HCT116 (cell line): Measurements from ENCODE around the gene DDX1. TPM values are rescaled to one million over a fixed set of nuclear protein-coding genes. Genes with fewer than 3 reads are reported as not detected.
A peak's percentile ranks its signal among the peaks of the same experiment; 100 is the strongest.

Experiments used
- ATAC-seq: fragments of 200-7000 bp; cut with Tn5 transposase; 2 replicates; pipeline ENCODE4 v1.9.1; 2020; ENCODE audit warnings: mild to moderate bottlenecking, moderate library complexity
- BruUV-seq: library from RNA; stranded (reverse); fragments of 400-500 nt; replicated peaks from 2 replicates; lab custom pipeline; 2021; lab: Mats Ljungman, UMichigan
- CTCF ChIA-PET: fragments of 300-600 bp; sonication (Branson Sonifier 250); formaldehyde crosslinking; loops from one replicate; lab custom pipeline; 2021; ENCODE audit warnings: antibody characterized with exemption; lab: Charles Lee
- POLR2A ChIA-PET: fragments of 300-600, 350-600 bp; sonication (Branson Sonifier 250); formaldehyde crosslinking; loops from one replicate; lab custom pipeline; 2021; ENCODE audit warnings: antibody characterized with exemption; lab: Charles Lee
- RAD21 ChIA-PET, 2 experiments: fragments of 300-600 bp; sonication (Branson Sonifier 250); formaldehyde crosslinking; loops; one replicate each; lab custom pipeline; 2023; ENCODE audit warnings: low total read pairs in 2 of 2; ENCODE audit not compliant: uncharacterized antibody in 2 of 2, unreplicated experiment in 2 of 2, low non-redundant PET in 1 of 2; lab: Charles Lee
- DNase-seq: peaks from one replicate; pipeline ENCODE4 v3.0.0-alpha.2; 2010; ENCODE audit warnings: low read depth, low spot score
- H2AFZ ChIP-seq: fragments of 200-600 bp; shearing (Covaris generic), sonication (generic); 2 replicates; pipeline ENCODE4 v1.6.1; 2017; ENCODE audit warnings: low read depth, mixed run types, mixed read lengths, antibody characterized with exemption, low read length; ENCODE audit not compliant: poor library complexity, severe bottlenecking
- H3K27ac ChIP-seq: 2 replicates; pipeline ENCODE4 v1.5.1; 2012; ENCODE audit warnings: low read depth, low read length
- H3K27me3 ChIP-seq: fragments of 200-600 bp; sonication (generic); 2 replicates; pipeline ENCODE4 v1.6.1; 2016; ENCODE audit warnings: mixed run types, low read length, mixed read lengths; ENCODE audit not compliant: insufficient read depth
- H3K36me3 ChIP-seq, 2 experiments: fragments of 200-500 bp in 1 of 2; fragments of 200-600 bp in 1 of 2; sonication (Bioruptor generic) in 1 of 2; sonication (generic) in 1 of 2; 2 replicates each; pipeline versions ENCODE4 v1.5.1 to v1.6.1; 2014 to 2016; ENCODE audit warnings: low read length in 2 of 2, inconsistent platforms in 1 of 2, mixed read lengths in 1 of 2, mixed run types in 1 of 2; ENCODE audit not compliant: insufficient read depth in 2 of 2, control insufficient read depth in 1 of 2
- H3K4me1 ChIP-seq, 2 experiments: fragments of 200-600 bp in 1 of 2; sonication (generic) in 1 of 2; 2 replicates each; pipeline versions ENCODE4 v1.5.1 to v1.6.1; 2012 to 2017; ENCODE audit warnings: low read length in 2 of 2, inconsistent platforms in 1 of 2, mild to moderate bottlenecking in 1 of 2, mixed read lengths in 1 of 2, mixed run types in 1 of 2, moderate library complexity in 1 of 2; ENCODE audit not compliant: insufficient read depth in 2 of 2, control insufficient read depth in 1 of 2
- H3K4me2 ChIP-seq: fragments of 200-600 bp; sonication (generic); 2 replicates; pipeline ENCODE4 v1.6.1; 2017; ENCODE audit warnings: mixed run types, low read length, mixed read lengths
- H3K4me3 ChIP-seq, 2 experiments: fragments of 200-600 bp in 1 of 2; sonication (generic) in 1 of 2; replicated peaks in 1 of 2; 2 replicates each; pipeline ENCODE4 v1.5.1; 2011 to 2016; ENCODE audit warnings: low read length in 2 of 2, control low read depth in 1 of 2, low read depth in 1 of 2, mild to moderate bottlenecking in 1 of 2, mixed read lengths in 1 of 2, mixed run types in 1 of 2
- H3K79me2 ChIP-seq: fragments of 200-600 bp; sonication (generic); 2 replicates; pipeline ENCODE4 v1.6.1; 2017; ENCODE audit warnings: mild to moderate bottlenecking, mixed run types, low read length, moderate library complexity, mixed read lengths; ENCODE audit not compliant: insufficient read depth
- H3K9ac ChIP-seq: fragments of 200-600 bp; sonication (generic); 2 replicates; pipeline ENCODE4 v1.6.1; 2016; ENCODE audit warnings: low read length, mixed read lengths
- H3K9me2 ChIP-seq: fragments of 200-600 bp; sonication (generic), shearing (Covaris generic); 2 replicates; pipeline ENCODE4 v1.6.1; 2017; ENCODE audit warnings: mixed run types, mild to moderate bottlenecking, moderate library complexity; ENCODE audit not compliant: insufficient read depth
- H3K9me3 ChIP-seq, 2 experiments: fragments of 200-500 bp in 1 of 2; fragments of 200-600 bp in 1 of 2; sonication (Bioruptor generic) in 1 of 2; sonication (generic) in 1 of 2; 2 replicates each; pipeline ENCODE4 v1.6.1; 2014 to 2017; ENCODE audit warnings: low read length in 2 of 2, mixed read lengths in 2 of 2, inconsistent platforms in 1 of 2, low read depth in 1 of 2, mild to moderate bottlenecking in 1 of 2, mixed run types in 1 of 2, moderate library complexity in 1 of 2; ENCODE audit not compliant: control insufficient read depth in 1 of 2, insufficient read depth in 1 of 2
- H4K20me1 ChIP-seq: fragments of 200-600 bp; sonication (generic), shearing (Covaris generic); 2 replicates; pipeline ENCODE4 v1.6.1; 2017; ENCODE audit warnings: mixed run types, mild to moderate bottlenecking, moderate library complexity; ENCODE audit not compliant: insufficient read depth
- CEBPB ChIP-seq: IDR thresholded peaks from 2 replicates; pipeline ENCODE4 v1.6.1; 2012; ENCODE audit warnings: low read depth
- EGR1 ChIP-seq: IDR thresholded peaks from 2 replicates; pipeline ENCODE4 v1.6.1; 2012; ENCODE audit warnings: low read depth
- ELF1 ChIP-seq: IDR thresholded peaks from 2 replicates; pipeline ENCODE4 v1.6.1; 2012; ENCODE audit warnings: low read depth, borderline replicate concordance
- EZH2phosphoT487 ChIP-seq: fragments of 200-600 bp; IDR thresholded peaks from 2 replicates; pipeline ENCODE4 v1.6.1; 2018; ENCODE audit warnings: antibody characterized with exemption, borderline replicate concordance
- POLR2A ChIP-seq: IDR thresholded peaks from 2 replicates; pipeline ENCODE4 v1.7.0; 2011; ENCODE audit warnings: borderline replicate concordance; ENCODE audit not compliant: insufficient read depth, insufficient read length; ENCODE audit errors: extremely low read depth
- POLR2AphosphoS5 ChIP-seq: IDR thresholded peaks from 2 replicates; pipeline ENCODE4 v1.6.1; 2011; ENCODE audit warnings: mild to moderate bottlenecking, low read depth, low read length, moderate library complexity
- RAD21 ChIP-seq: IDR thresholded peaks from 2 replicates; pipeline ENCODE4 v1.6.1; 2012; ENCODE audit warnings: low read depth, mild to moderate bottlenecking
- SP1 ChIP-seq: IDR thresholded peaks from 2 replicates; pipeline ENCODE4 v1.6.1; 2012; ENCODE audit warnings: low read depth
- TCF7L2 ChIP-seq: IDR thresholded peaks from 2 replicates; pipeline ENCODE4 v1.7.0; 2011; ENCODE audit warnings: borderline replicate concordance, inconsistent platforms; ENCODE audit not compliant: insufficient read depth, insufficient read length; ENCODE audit errors: extremely low read depth
- YY1 ChIP-seq: IDR thresholded peaks from 2 replicates; pipeline ENCODE4 v1.6.1; 2011; ENCODE audit warnings: low read length, low read depth, moderate library complexity, mild to moderate bottlenecking; ENCODE audit not compliant: insufficient replicate concordance; ENCODE audit errors: extremely low read depth
- intact Hi-C: fragments of 100-400 bp; cut with micrococcal nuclease; formaldehyde crosslinking; loops from 2 replicates; pipeline ENCODE4 v1.10.0; 2022
- total RNA-seq: library from RNA; stranded (reverse); gene quantifications from one replicate; pipeline ENCODE4 v1.2.1, GENCODE V29; 2021; ENCODE audit not compliant: unreplicated experiment
- TF ChIP-seq, protein P1 (sequence below), 3 experiments: fragments of 200-600 bp in 1 of 3; sonication (generic) in 1 of 3; IDR thresholded peaks in 2 of 3; conservative IDR thresholded peaks in 1 of 3; 2 replicates each; pipeline ENCODE4 v1.5.1; 2012 to 2017; ENCODE audit warnings: low read depth in 2 of 3, low read length in 2 of 3, antibody characterized with exemption in 1 of 3, borderline replicate concordance in 1 of 3, control low read depth in 1 of 3, mild to moderate bottlenecking in 1 of 3, mixed read lengths in 1 of 3, mixed run types in 1 of 3, moderate library complexity in 1 of 3; ENCODE audit not compliant: insufficient read depth in 1 of 3
- TF ChIP-seq, protein P2 (sequence below): IDR thresholded peaks from 2 replicates; pipeline ENCODE4 v1.6.1; 2011; ENCODE audit warnings: mild to moderate bottlenecking, low read length, moderate library complexity; ENCODE audit not compliant: insufficient replicate concordance; ENCODE audit errors: extremely low read depth
- TF ChIP-seq, protein P3 (sequence below): IDR thresholded peaks from 2 replicates; pipeline ENCODE4 v1.6.1; 2012

The DDX1 gene
- total RNA-seq, 1 experiment from 2014 or later: 117 TPM

DNA sequence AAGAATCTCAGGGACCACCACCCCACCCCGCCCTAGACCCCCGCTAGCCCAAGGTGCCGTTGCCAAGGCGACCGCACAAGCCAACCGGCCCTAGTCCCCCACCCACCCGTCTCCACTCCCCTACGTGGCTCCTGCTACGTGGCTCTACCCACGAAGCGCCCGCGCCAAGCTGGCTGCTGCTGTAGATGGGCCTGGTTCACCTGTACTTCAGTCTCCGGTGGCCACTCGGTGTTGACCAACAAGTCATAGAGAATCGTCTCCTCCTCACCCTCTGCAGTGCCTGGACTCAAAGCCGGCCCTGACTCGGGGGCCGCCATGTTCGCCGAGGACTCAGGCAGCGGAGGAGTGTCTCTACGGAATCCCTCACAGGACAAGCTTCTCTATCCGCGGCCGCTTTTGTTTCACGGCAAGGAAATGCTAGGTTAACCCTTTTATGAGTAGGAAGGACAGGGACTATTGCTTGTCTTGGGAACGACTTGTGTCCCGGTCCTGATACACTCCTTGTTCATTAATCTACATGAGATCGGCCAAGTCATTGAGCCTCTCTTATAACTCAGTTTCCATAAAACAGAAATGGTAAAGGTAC is 30.6 kb upstream of the DDX1 start, which contains the start of gene NBAS:
TSS of gene NBAS (minus strand) at position 347 of the 586 bp plus-strand sequence. CDS start at position 317, 30 bp downstream.
- Histone ChIP-seq H4K20me1 (no peaks in the 10 kb centered on the region), H3K9me2 (no peaks in the 10 kb centered on the region), H3K9me3 (no peaks in the 10 kb centered on the region), H3K27me3 (no peaks in the 10 kb centered on the region), H3K4me2 (peak within 1 kb of the TSS; percentile 87), H3K27ac (peak within 1 kb of the TSS; percentile 32), H3K4me1 (peaks cover 2 to 13% of the 10 kb centered on the region in 2 experiments; a peak in 2 of 4 replicates), H2AFZ (peak within 1 kb of the TSS; percentile 98), H3K9ac (peak within 1 kb of the TSS; percentile 72), H3K36me3 (no peaks in the 10 kb centered on the region), H3K4me3 (peak within 1 kb of the TSS; percentile 75 to 79), H3K79me2 (peaks cover 29% of the 10 kb centered on the region)
- ChIA-PET CTCF (interaction anchor here (1.0 to 2.0 kb wide), 2 partner anchors 15 to 16 kb away, joined by 3 to 13 read pairs; no protein-coding TSS in a partner anchor), RAD21 (interaction anchor here in 1 of 2 experiments (1.2 kb wide), 1 partner anchor 16 kb away, joined by 3 read pairs; no protein-coding TSS in a partner anchor), POLR2A (interaction anchor here (1.0 kb wide), 1 partner anchor 14 kb away, joined by 4 read pairs; no protein-coding TSS in a partner anchor)
- intact Hi-C loops: loop anchor here (2.0 kb wide), 1 partner anchor 30 kb away; the partner anchor contains the start of gene DDX1
- TF ChIP-seq EGR1: 0 out of 2 replicates have a peak, but pooled peaks have one; percentile 31
- peak; percentile 32 for TF ChIP-seq POLR2A
- TF ChIP-seq, protein P1, sequence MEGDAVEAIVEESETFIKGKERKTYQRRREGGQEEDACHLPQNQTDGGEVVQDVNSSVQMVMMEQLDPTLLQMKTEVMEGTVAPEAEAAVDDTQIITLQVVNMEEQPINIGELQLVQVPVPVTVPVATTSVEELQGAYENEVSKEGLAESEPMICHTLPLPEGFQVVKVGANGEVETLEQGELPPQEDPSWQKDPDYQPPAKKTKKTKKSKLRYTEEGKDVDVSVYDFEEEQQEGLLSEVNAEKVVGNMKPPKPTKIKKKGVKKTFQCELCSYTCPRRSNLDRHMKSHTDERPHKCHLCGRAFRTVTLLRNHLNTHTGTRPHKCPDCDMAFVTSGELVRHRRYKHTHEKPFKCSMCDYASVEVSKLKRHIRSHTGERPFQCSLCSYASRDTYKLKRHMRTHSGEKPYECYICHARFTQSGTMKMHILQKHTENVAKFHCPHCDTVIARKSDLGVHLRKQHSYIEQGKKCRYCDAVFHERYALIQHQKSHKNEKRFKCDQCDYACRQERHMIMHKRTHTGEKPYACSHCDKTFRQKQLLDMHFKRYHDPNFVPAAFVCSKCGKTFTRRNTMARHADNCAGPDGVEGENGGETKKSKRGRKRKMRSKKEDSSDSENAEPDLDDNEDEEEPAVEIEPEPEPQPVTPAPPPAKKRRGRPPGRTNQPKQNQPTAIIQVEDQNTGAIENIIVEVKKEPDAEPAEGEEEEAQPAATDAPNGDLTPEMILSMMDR (IDR thresholded peaks at IDR 0.05 in 2 of 3, conservative IDR thresholded peaks at IDR 0.05 in 1 of 3; ENCODE audit: borderline replicate concordance in 1 of 3, insufficient read depth in 1 of 3, low read depth in 2 of 3, low read length in 2 of 3): no peak
- TF ChIP-seq, protein P2, sequence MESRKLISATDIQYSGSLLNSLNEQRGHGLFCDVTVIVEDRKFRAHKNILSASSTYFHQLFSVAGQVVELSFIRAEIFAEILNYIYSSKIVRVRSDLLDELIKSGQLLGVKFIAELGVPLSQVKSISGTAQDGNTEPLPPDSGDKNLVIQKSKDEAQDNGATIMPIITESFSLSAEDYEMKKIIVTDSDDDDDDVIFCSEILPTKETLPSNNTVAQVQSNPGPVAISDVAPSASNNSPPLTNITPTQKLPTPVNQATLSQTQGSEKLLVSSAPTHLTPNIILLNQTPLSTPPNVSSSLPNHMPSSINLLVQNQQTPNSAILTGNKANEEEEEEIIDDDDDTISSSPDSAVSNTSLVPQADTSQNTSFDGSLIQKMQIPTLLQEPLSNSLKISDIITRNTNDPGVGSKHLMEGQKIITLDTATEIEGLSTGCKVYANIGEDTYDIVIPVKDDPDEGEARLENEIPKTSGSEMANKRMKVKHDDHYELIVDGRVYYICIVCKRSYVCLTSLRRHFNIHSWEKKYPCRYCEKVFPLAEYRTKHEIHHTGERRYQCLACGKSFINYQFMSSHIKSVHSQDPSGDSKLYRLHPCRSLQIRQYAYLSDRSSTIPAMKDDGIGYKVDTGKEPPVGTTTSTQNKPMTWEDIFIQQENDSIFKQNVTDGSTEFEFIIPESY: peak; percentile 90
- TF ChIP-seq CEBPB: no peak
- TF ChIP-seq, protein P3, sequence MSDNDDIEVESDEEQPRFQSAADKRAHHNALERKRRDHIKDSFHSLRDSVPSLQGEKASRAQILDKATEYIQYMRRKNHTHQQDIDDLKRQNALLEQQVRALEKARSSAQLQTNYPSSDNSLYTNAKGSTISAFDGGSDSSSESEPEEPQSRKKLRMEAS: peak; percentile 60; the same call in 1 of the 2 replicates
- TF ChIP-seq SP1: peak; percentile 69
- TF ChIP-seq POLR2AphosphoS5: peak; percentile 87
- no peak for TF ChIP-seq EZH2phosphoT487
- peak; percentile 98 for TF ChIP-seq YY1
- no peak for TF ChIP-seq RAD21
- TF ChIP-seq ELF1: peak; percentile 36; the same call in 1 of the 2 replicates
- TF ChIP-seq TCF7L2: peak; percentile 49
- no TSS peak for BruUV-seq
- DNase-seq (peak; percentile 64), ATAC-seq (peak; percentile 85)
